Activated B cell treated with CpG ODN at 0.5 μM for 24 hours (primary cell): ENCODE measurements around the gene MRPL38. TPM values are rescaled to one million over a fixed set of nuclear protein-coding genes. Genes with fewer than 3 reads are reported as not detected.

Experiments used
- ATAC-seq: fragments of 200-7000 bp; cut with Tn5 transposase; one replicate; pipeline ENCODE4 v1.10.0; 2021; ENCODE audit warnings: low read depth, mild to moderate bottlenecking, moderate library complexity
- CTCF ChIA-PET: fragments of 350-600 bp; sonication (Branson Sonifier 250); formaldehyde crosslinking; loops from one replicate; lab custom pipeline; 2021; ENCODE audit warnings: antibody characterized with exemption; lab: Charles Lee
- POLR2A ChIA-PET: fragments of 350-600 bp; sonication (Branson Sonifier 250); formaldehyde crosslinking; loops from one replicate; lab custom pipeline; 2021; ENCODE audit warnings: antibody characterized with exemption; lab: Charles Lee
- DNase-seq: peaks from one replicate; pipeline ENCODE4 v3.0.0; 2022
- H3K27ac Mint-ChIP-seq: one replicate; pipeline ENCODE4 v1.8.0; 2020; ENCODE audit warnings: mixed read lengths
- H3K27me3 Mint-ChIP-seq: one replicate; pipeline ENCODE4 v1.8.0; 2021; ENCODE audit warnings: mixed read lengths
- H3K36me3 Mint-ChIP-seq: one replicate; pipeline ENCODE4 v1.8.0; 2021; ENCODE audit warnings: low read depth, mixed read lengths
- H3K4me1 Mint-ChIP-seq: one replicate; pipeline ENCODE4 v1.8.0; 2021; ENCODE audit warnings: mixed read lengths
- H3K4me3 Mint-ChIP-seq: one replicate; pipeline ENCODE4 v1.8.0; 2020; ENCODE audit warnings: mild to moderate bottlenecking, mixed read lengths
- H3K9me3 Mint-ChIP-seq: one replicate; pipeline ENCODE4 v1.8.0; 2020; ENCODE audit warnings: mixed read lengths
- CTCF ChIP-seq: fragments of 200-600 bp; IDR thresholded peaks from one replicate; pipeline ENCODE4 v1.8.0; 2022; ENCODE audit warnings: antibody characterized with exemption, mild to moderate bottlenecking
- intact Hi-C: fragments of 100-400 bp; cut with micrococcal nuclease; formaldehyde crosslinking; loops from one replicate; pipeline ENCODE4 v1.15.1; 2024
- total RNA-seq: library from RNA; stranded (reverse); gene quantifications from 2 replicates; pipeline ENCODE4 v1.2.3, GENCODE V29; 2022

MRPL38 gene
- total RNA-seq, 1 donor from 2014 or later: 137 TPM

GRCh38 chr17:75895370-75896155 is 9.1 kb downstream of the MRPL38 start:
- CTCF ChIA-PET: interaction anchor here (0.9 to 2.1 kb wide), 13 partner anchors 17 to 263 kb away, joined by 3 to 12 read pairs (median 3); partner anchors contain the start of genes SMIM5, TRIM47 and WBP2
- Mint-ChIP-seq H3K4me3 (peak overlapping the region; percentile 82), H3K27ac (peak overlapping the region; percentile 73), H3K9me3 (no peaks in the 10 kb centered on the region), H3K36me3 (peaks cover 30% of the 10 kb centered on the region), H3K4me1 (peaks cover 27% of the 10 kb centered on the region), H3K27me3 (no peaks in the 10 kb centered on the region)
- intact Hi-C loops: loop anchor here (1.0 to 2.0 kb wide), 5 partner anchors 9 to 117 kb away; partner anchors contain the start of genes MRPL38 and WBP2
- ATAC-seq: no peak
- POLR2A ChIA-PET: interaction anchor here (0.8 to 3.7 kb wide), 15 partner anchors 9 to 831 kb away, joined by 3 to 53 read pairs (median 16); partner anchors contain the start of genes ACOX1, FBF1, JMJD6 and METTL23
- no peak for DNase-seq
- no peak for TF ChIP-seq CTCF

- Mint-ChIP-seq H3K36me3 (peaks cover 28% of the 10 kb centered on the region), H3K27me3 (no peaks in the 10 kb centered on the region), H3K9me3 (no peaks in the 10 kb centered on the region), H3K4me3 (peak overlapping the region; percentile 21), H3K4me1 (peaks cover 27% of the 10 kb centered on the region), H3K27ac (peak overlapping the region; percentile 42)
- ChIA-PET CTCF (interaction anchor here (0.6 to 1.0 kb wide), 2 partner anchors 49 to 111 kb away, joined by 3 to 4 read pairs; no protein-coding TSS in a partner anchor), POLR2A (interaction anchor here (0.5 to 1.8 kb wide), 2 partner anchors 18 to 593 kb away, joined by 3 to 4 read pairs; no protein-coding TSS in a partner anchor)
- DNase-seq: no peak
- intact Hi-C loops: no loop called here
- no peak for ATAC-seq
- no peak for TF ChIP-seq CTCF
Observed at GRCh38 chr17:75894049-75894733, 10.5 kb downstream of the MRPL38 start.

GRCh38 chr17:75893305-75894048 is 11.2 kb downstream of the MRPL38 start:
- CTCF ChIA-PET: no interaction called here
- H3K4me1 Mint-ChIP-seq: peaks cover 27% of the 10 kb centered on the region
- H3K36me3 Mint-ChIP-seq: peaks cover 23% of the 10 kb centered on the region
- intact Hi-C loops: no loop called here
- ATAC-seq (no peak), DNase-seq (no peak)
- peak overlapping the region; percentile 42 for H3K27ac Mint-ChIP-seq
- H3K4me3 Mint-ChIP-seq: peak overlapping the region; percentile 21
- TF ChIP-seq CTCF: no peak
- H3K27me3 Mint-ChIP-seq: no peaks in the 10 kb centered on the region
- POLR2A ChIA-PET: interaction anchor here (0.5 to 1.8 kb wide), 3 partner anchors 17 to 593 kb away, joined by 3 to 4 read pairs (median 4); partner anchors contain the start of gene UNC13D
- no peaks in the 10 kb centered on the region for H3K9me3 Mint-ChIP-seq

GRCh38 chr17:75892556-75893224 is 12.0 kb downstream of the MRPL38 start:
- no peak for ATAC-seq
- peaks cover 23% of the 10 kb centered on the region for H3K36me3 Mint-ChIP-seq
- ChIA-PET CTCF (no interaction called here), POLR2A (interaction anchor here (0.9 to 1.8 kb wide), 2 partner anchors 17 to 49 kb away, joined by 4 read pairs; partner anchors contain the start of gene UNC13D)
- no peaks in the 10 kb centered on the region for H3K27me3 Mint-ChIP-seq
- no peaks in the 10 kb centered on the region for H3K9me3 Mint-ChIP-seq
- no peak for TF ChIP-seq CTCF
- H3K4me1 Mint-ChIP-seq: peaks cover 27% of the 10 kb centered on the region
- no peak overlapping the region for H3K4me3 Mint-ChIP-seq
- intact Hi-C loops: no loop called here
- no peak for DNase-seq
- no peak overlapping the region for H3K27ac Mint-ChIP-seq
